GM12878 (cell line): ENCODE data around the gene SLC25A13. TPM values are rescaled to one million over a fixed set of nuclear protein-coding genes. Genes with fewer than 3 reads are reported as not detected.

Source experiments
- ATAC-seq: fragments of 200-7000 bp; cut with Tn5 transposase; 3 replicates; pipeline ENCODE4 v1.9.1; 2020; ENCODE audit warnings: mild to moderate bottlenecking, moderate library complexity
- Bru-seq: library from RNA; stranded (reverse); fragments of 400-500 nt; gene quantifications from one replicate; lab custom pipeline; 2021; lab: Mats Ljungman, UMichigan
- BruChase-seq, 2 experiments: library from RNA; stranded (reverse); fragments of 400-500 nt; gene quantifications; one replicate each; lab custom pipeline; 2021; lab: Mats Ljungman, UMichigan
- BruUV-seq: library from RNA; stranded (reverse); fragments of 400-500 nt; replicated peaks from 2 replicates; lab custom pipeline; 2021; lab: Mats Ljungman, UMichigan
- CTCF ChIA-PET: fragments of 300-600 bp; sonication (Branson Sonifier 250); formaldehyde crosslinking; extraction: SDS; loops from one replicate; lab custom pipeline; 2021; ENCODE audit warnings: inconsistent platforms; lab: Yijun Ruan, JAX
- POLR2A ChIA-PET: fragments of 350-600 bp; formaldehyde crosslinking; extraction: SDS; loops from one replicate; lab custom pipeline; 2021; ENCODE audit warnings: inconsistent platforms; lab: Charles Lee
- RAD21 ChIA-PET: fragments of 300-600 bp; sonication (Branson Sonifier 250); formaldehyde crosslinking; loops from one replicate; lab custom pipeline; 2023; ENCODE audit warnings: antibody characterized with exemption; ENCODE audit not compliant: unreplicated experiment; lab: Charles Lee
- SMC1A ChIA-PET: fragments of 300-600 bp; sonication (Branson Sonifier 250); formaldehyde crosslinking; loops from one replicate; lab custom pipeline; 2023; ENCODE audit not compliant: unreplicated experiment, uncharacterized antibody; lab: Charles Lee
- DNase-seq: peaks from one replicate; pipeline ENCODE4 v3.0.0-alpha.2; 2011; ENCODE audit warnings: low read depth, low spot score
- FAIRE-seq: peaks from 3 replicates; lab custom pipeline; 2011; peaks lifted over from hg19 to GRCh38; lab: Jason Lieb, UNC
- H2AFZ ChIP-seq: 2 replicates; pipeline ENCODE4 v1.6.0; 2011; ENCODE audit warnings: low read depth, low read length, control low read depth; ENCODE audit not compliant: control insufficient read depth
- H3K27ac ChIP-seq: 2 replicates; pipeline ENCODE4 v1.5.1; 2011; ENCODE audit warnings: control low read depth; ENCODE audit not compliant: control insufficient read depth, insufficient read depth
- H3K27me3 ChIP-seq, 2 experiments: replicated peaks in 1 of 2; 2 replicates each; pipeline versions ENCODE4 v1.6.0 to v1.6.1; 2011; ENCODE audit warnings: low read length in 1 of 2; ENCODE audit not compliant: control insufficient read depth in 2 of 2, insufficient read depth in 2 of 2
- H3K36me3 ChIP-seq, 2 experiments: 2 replicates each; pipeline ENCODE4 v1.5.1; 2011; ENCODE audit warnings: low read length in 1 of 2; ENCODE audit not compliant: control insufficient read depth in 2 of 2, insufficient read depth in 2 of 2
- H3K4me1 ChIP-seq: 2 replicates; pipeline ENCODE4 v1.6.1; 2011; ENCODE audit warnings: mild to moderate bottlenecking, low read length, moderate library complexity, mixed read lengths; ENCODE audit not compliant: control insufficient read depth, insufficient read depth
- H3K4me2 ChIP-seq: 2 replicates; pipeline ENCODE4 v1.6.0; 2011; ENCODE audit warnings: control low read depth; ENCODE audit not compliant: control insufficient read depth, insufficient read depth
- H3K4me3 ChIP-seq: fragments of 200-600 bp; sonication (generic); 2 replicates; pipeline ENCODE4 v1.5.1; 2016
- H3K79me2 ChIP-seq: 2 replicates; pipeline ENCODE4 v1.6.0; 2011; ENCODE audit warnings: low read length; ENCODE audit not compliant: control insufficient read depth, insufficient read depth
- H3K9ac ChIP-seq: 2 replicates; pipeline ENCODE4 v1.8.0; 2011; ENCODE audit warnings: low read length, control low read depth, mixed read lengths; ENCODE audit not compliant: control insufficient read depth, insufficient read depth
- H3K9me3 ChIP-seq: replicated peaks from 3 replicates; pipeline ENCODE4 v1.5.1; 2011; ENCODE audit warnings: mild to moderate bottlenecking, low read length; ENCODE audit not compliant: control insufficient read depth, insufficient read depth
- H4K20me1 ChIP-seq: 2 replicates; pipeline ENCODE4 v1.6.0; 2011; ENCODE audit not compliant: control insufficient read depth, insufficient read depth
- ETV6 ChIP-seq, 2 experiments: fragments of 450-650 bp in 1 of 2; IDR thresholded peaks in 1 of 2; conservative IDR thresholded peaks in 1 of 2; 2 replicates each; pipeline ENCODE4 v1.6.1; 2014; ENCODE audit warnings: antibody characterized with exemption in 1 of 2, borderline replicate concordance in 1 of 2, low read depth in 1 of 2, mild to moderate bottlenecking in 1 of 2, moderate library complexity in 1 of 2
- FOXK2 ChIP-seq: fragments of 450-650 bp; IDR thresholded peaks from 2 replicates; pipeline ENCODE4 v1.6.1; 2017; ENCODE audit warnings: mild to moderate bottlenecking, moderate library complexity
- IKZF2 ChIP-seq, 2 experiments: fragments of 450-650 bp; IDR thresholded peaks; 2 replicates each; pipeline ENCODE4 v1.6.1; 2017; ENCODE audit warnings: mild to moderate bottlenecking in 2 of 2, moderate library complexity in 2 of 2
- WGBS: methylation state at CpG from one replicate; pipeline ENCODE4 v1.1.6; 2016; ENCODE audit warnings: low lambda C conversion rate; ENCODE audit not compliant: insufficient replicate concordance, insufficient coverage; ENCODE audit errors: missing lambda C conversion rate; 5-methylcytosine and 5-hydroxymethylcytosine counted together
- in situ Hi-C: fragments of 300-500 bp; cut with MboI; formaldehyde crosslinking; loops from 9 replicates; pipeline ENCODE4 v1.14.3; 2018; ENCODE audit warnings: mixed read lengths
- intact Hi-C: fragments of 100-400 bp; cut with micrococcal nuclease; formaldehyde crosslinking; loops from one replicate; pipeline ENCODE4 v1.14.2; 2022; ENCODE audit not compliant: unreplicated experiment
- long read RNA-seq, 2 experiments: library from polyadenylated mRNA; unstranded; transcript quantifications; one replicate each; pipeline ENCODE4 v2.0.0, GENCODE V29; 2019 to 2020
- polyA minus RNA-seq, 3 experiments: library from RNA; depleted of rRNA, polyadenylated mRNA; stranded (reverse); fragments of >200 nt; gene quantifications; 2 replicates each; pipeline ENCODE4 v1.2.3, GENCODE V29; 2011
- polyA plus RNA-seq, 11 experiments: library from polyadenylated mRNA; depleted of rRNA in 4 of 11; unstranded in 6 of 11; stranded (reverse) in 5 of 11; fragments of >200 nt; fragmentation: Nextera tagmentation in 4 of 11; fragmentation: Illumina TruSeq in 1 of 11; extraction: Ambion mirVana in 4 of 11; extraction: Trizol in 1 of 11; gene quantifications; 1 replicate in 1 of 11; 2 replicates in 10 of 11; pipeline versions ENCODE4 v1.2.1 to v1.2.3, GENCODE V29; 2011 to 2016; ENCODE audit warnings: inconsistent platforms in 2 of 11, missing spikeins in 2 of 11, low read depth in 1 of 11
- total RNA-seq, 4 experiments: library from RNA; depleted of rRNA in 3 of 4; stranded (reverse); fragments of >200 nt in 3 of 4; fragmentation: Illumina TruSeq in 1 of 4; extraction: Trizol in 1 of 4; gene quantifications; 2 replicates each; pipeline versions ENCODE4 v1.2.1 to v1.2.3, GENCODE V29; 2013 to 2021
- TF ChIP-seq, protein P1 (sequence below): fragments of 450-650 bp; IDR thresholded peaks from 2 replicates; pipeline ENCODE4 v1.6.1; 2017; ENCODE audit warnings: mild to moderate bottlenecking, moderate library complexity
- TF ChIP-seq, protein P2 (sequence below): fragments of 450-650 bp; formaldehyde crosslinking; IDR thresholded peaks from 2 replicates; pipeline ENCODE4 v1.5.0; 2022; ENCODE audit warnings: mild to moderate bottlenecking, missing genetic modification characterization
- TF ChIP-seq, protein P3 (sequence below): IDR thresholded peaks from 2 replicates; pipeline ENCODE4 v1.6.1; 2011; ENCODE audit warnings: low read depth, mild to moderate bottlenecking, low read length, moderate library complexity, borderline replicate concordance; ENCODE audit errors: extremely low read depth

Gene SLC25A13
- 80.1 and 81.8 TPM in 2 replicates for total RNA-seq (2013; cell fraction: nucleolus; rRNA removed)
- 18.6 and 19.1 TPM in 2 replicates for total RNA-seq (2014; rRNA removed)
- 21.2 and 23.0 TPM in 2 replicates for total RNA-seq (2014; rRNA removed; fragmentation: Illumina TruSeq; extraction: Trizol)
- 22.2 and 24.0 TPM in 2 replicates for total RNA-seq (2021)
- polyA plus RNA-seq (2011; ENCODE audit: low read depth) = 9.3 TPM
- polyA plus RNA-seq (2011; rRNA removed) = 24.3 and 30.1 TPM in 2 replicates
- 12.0 and 12.7 TPM in 2 replicates for polyA plus RNA-seq (2011; cell fraction: cytosol; rRNA removed)
- polyA plus RNA-seq (2011; cell fraction: nucleus; rRNA removed) = 24.2 and 24.4 TPM in 2 replicates
- polyA plus RNA-seq (2012) = 9.6 and 9.9 TPM in 2 replicates
- 18.0 and 24.9 TPM in 2 replicates for polyA plus RNA-seq (2014; fragmentation: Illumina TruSeq; extraction: Trizol)
- 1 to 10 TPM; 7.0 to 7.4 TPM for polyA plus RNA-seq (2014; fragmentation: Nextera tagmentation; extraction: Ambion mirVana)
- polyA plus RNA-seq (2014; rRNA removed) = 15.6 and 16.3 TPM in 2 replicates
- polyA plus RNA-seq (2016; fragmentation: Nextera tagmentation; extraction: Ambion mirVana) = 10 to 100 TPM; 17.2 to 24.7 TPM
- 18.2 and 20.3 TPM in 2 replicates for polyA minus RNA-seq (2011; rRNA and poly(A)+ RNA removed)
- polyA minus RNA-seq (2011; cell fraction: cytosol; rRNA and poly(A)+ RNA removed) = 7.3 and 13.5 TPM in 2 replicates
- 15.5 and 28.2 TPM in 2 replicates for polyA minus RNA-seq (2011; cell fraction: nucleus; rRNA and poly(A)+ RNA removed)
- percentile 77 among the genes with signal in this experiment for Bru-seq, nascent RNA
- BruChase-seq, experiment 1, labeled RNA remaining after a 6-hour chase = percentile 67 among the genes with signal in this experiment
- BruChase-seq, experiment 2, labeled RNA remaining after a 2-hour chase = percentile 69 among the genes with signal in this experiment
- long read RNA-seq, experiment 1, transcript SLC25A13-201 (18 exons, 3,136 nt) = major isoform, 12 of 16 reads
- long read RNA-seq, experiment 1, partial matches to known transcripts = 1 of 16 reads
- long read RNA-seq, experiment 1, other reads (novel, unspliced or antisense) = 3 of 16 reads
- long read RNA-seq, experiment 2, transcript SLC25A13-201 (18 exons, 3,136 nt) = major isoform, 14 of 49 reads
- long read RNA-seq, experiment 2, partial matches to known transcripts = 16 of 49 reads
- long read RNA-seq, experiment 2, other reads (novel, unspliced or antisense) = 19 of 49 reads

DNA sequence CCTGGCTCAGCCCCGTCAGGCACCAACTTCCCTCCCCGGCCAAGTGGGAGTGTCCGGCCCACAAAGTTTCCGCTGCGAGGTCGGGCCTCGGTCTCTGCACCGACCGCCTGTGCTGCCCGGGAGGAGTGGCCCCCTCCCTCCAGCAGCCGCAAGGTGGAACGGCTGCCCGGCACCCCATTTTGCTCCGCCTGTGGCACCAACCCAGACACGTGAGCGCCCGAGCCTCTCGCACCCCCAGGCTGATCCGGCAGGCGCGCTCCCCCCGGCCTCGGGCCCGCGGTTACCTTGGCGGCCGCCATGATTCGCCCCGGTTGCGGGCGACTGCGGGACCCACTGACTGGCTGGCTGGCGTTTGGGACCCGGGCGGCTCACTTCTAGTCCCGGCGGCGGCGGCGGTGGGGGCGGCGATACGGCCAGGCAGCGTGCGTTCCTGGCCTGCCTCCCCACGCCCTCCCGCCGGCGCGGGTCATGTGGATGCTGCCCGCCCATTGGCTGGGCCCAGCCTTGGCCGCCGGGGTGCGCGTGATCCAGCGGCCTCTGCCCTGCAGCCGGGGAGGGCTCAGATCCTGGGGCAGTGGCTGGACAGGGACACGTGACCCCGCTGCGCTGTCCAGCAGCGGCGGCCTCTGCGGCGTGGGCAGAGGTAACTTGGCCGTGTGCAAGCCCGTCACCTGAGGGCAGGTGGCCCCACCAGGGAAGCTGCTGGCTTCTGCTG, at the start of gene SLC25A13:
Gene SLC25A13 (minus strand): TSS at position 441 of the 715 bp plus-strand sequence. CDS start 142 bp downstream, at position 299.
- in situ Hi-C loops = no loop called here
- TF ChIP-seq, protein P1, sequence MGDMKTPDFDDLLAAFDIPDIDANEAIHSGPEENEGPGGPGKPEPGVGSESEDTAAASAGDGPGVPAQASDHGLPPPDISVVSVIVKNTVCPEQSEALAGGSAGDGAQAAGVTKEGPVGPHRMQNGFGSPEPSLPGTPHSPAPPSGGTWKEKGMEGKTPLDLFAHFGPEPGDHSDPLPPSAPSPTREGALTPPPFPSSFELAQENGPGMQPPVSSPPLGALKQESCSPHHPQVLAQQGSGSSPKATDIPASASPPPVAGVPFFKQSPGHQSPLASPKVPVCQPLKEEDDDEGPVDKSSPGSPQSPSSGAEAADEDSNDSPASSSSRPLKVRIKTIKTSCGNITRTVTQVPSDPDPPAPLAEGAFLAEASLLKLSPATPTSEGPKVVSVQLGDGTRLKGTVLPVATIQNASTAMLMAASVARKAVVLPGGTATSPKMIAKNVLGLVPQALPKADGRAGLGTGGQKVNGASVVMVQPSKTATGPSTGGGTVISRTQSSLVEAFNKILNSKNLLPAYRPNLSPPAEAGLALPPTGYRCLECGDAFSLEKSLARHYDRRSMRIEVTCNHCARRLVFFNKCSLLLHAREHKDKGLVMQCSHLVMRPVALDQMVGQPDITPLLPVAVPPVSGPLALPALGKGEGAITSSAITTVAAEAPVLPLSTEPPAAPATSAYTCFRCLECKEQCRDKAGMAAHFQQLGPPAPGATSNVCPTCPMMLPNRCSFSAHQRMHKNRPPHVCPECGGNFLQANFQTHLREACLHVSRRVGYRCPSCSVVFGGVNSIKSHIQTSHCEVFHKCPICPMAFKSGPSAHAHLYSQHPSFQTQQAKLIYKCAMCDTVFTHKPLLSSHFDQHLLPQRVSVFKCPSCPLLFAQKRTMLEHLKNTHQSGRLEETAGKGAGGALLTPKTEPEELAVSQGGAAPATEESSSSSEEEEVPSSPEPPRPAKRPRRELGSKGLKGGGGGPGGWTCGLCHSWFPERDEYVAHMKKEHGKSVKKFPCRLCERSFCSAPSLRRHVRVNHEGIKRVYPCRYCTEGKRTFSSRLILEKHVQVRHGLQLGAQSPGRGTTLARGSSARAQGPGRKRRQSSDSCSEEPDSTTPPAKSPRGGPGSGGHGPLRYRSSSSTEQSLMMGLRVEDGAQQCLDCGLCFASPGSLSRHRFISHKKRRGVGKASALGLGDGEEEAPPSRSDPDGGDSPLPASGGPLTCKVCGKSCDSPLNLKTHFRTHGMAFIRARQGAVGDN = peak; percentile 86; the same call in 1 of the 2 replicates
- TF ChIP-seq ETV6 (conservative IDR thresholded peaks at IDR 0.05 in 1 of 2, IDR thresholded peaks at IDR 0.05 in 1 of 2; ENCODE audit: borderline replicate concordance in 1 of 2, low read depth in 1 of 2) (0 out of 4 replicates have a peak, but pooled peaks of 1 of the 2 experiments have one; percentile 14), FOXK2 (0 out of 2 replicates have a peak, but pooled peaks have one; percentile 5), IKZF2 (IDR thresholded peaks at IDR 0.05) (no peak; a peak in 1 of 4 replicates)
- TF ChIP-seq, protein P2, sequence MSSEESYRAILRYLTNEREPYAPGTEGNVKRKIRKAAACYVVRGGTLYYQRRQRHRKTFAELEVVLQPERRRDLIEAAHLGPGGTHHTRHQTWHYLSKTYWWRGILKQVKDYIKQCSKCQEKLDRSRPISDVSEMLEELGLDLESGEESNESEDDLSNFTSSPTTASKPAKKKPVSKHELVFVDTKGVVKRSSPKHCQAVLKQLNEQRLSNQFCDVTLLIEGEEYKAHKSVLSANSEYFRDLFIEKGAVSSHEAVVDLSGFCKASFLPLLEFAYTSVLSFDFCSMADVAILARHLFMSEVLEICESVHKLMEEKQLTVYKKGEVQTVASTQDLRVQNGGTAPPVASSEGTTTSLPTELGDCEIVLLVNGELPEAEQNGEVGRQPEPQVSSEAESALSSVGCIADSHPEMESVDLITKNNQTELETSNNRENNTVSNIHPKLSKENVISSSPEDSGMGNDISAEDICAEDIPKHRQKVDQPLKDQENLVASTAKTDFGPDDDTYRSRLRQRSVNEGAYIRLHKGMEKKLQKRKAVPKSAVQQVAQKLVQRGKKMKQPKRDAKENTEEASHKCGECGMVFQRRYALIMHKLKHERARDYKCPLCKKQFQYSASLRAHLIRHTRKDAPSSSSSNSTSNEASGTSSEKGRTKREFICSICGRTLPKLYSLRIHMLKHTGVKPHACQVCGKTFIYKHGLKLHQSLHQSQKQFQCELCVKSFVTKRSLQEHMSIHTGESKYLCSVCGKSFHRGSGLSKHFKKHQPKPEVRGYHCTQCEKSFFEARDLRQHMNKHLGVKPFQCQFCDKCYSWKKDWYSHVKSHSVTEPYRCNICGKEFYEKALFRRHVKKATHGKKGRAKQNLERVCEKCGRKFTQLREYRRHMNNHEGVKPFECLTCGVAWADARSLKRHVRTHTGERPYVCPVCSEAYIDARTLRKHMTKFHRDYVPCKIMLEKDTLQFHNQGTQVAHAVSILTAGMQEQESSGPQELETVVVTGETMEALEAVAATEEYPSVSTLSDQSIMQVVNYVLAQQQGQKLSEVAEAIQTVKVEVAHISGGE (CRISPR knock-in tag) = peak; percentile 23; the same call in 1 of the 2 replicates
- TF ChIP-seq, protein P3, sequence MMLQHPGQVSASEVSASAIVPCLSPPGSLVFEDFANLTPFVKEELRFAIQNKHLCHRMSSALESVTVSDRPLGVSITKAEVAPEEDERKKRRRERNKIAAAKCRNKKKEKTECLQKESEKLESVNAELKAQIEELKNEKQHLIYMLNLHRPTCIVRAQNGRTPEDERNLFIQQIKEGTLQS = peak; percentile 35; the same call in 1 of the 2 replicates

More for the DNA sequence above, at the start of gene SLC25A13:
- ChIA-PET CTCF (no interaction called here), RAD21 (no interaction called here), SMC1A (no interaction called here), POLR2A (no interaction called here)
- ATAC-seq (peak; percentile 93), FAIRE-seq (no peak), DNase-seq (peak; percentile 40)
- under 1% methylated on average over 61 of the region's 66 CpGs for WGBS
- TSS peak; percentile 85 for BruUV-seq
- Histone ChIP-seq H3K4me1 (peaks cover 12% of the 10 kb centered on the region), H3K4me2 (peak within 1 kb of the TSS; percentile 77), H3K9me3 (no peaks in the 10 kb centered on the region; the same call in 1 of the 3 replicates), H2AFZ (peak within 1 kb of the TSS; percentile 73), H4K20me1 (no peaks in the 10 kb centered on the region), H3K27ac (peak within 1 kb of the TSS; percentile 89), H3K27me3 (no peaks in the 10 kb centered on the region), H3K36me3 (no peaks in the 10 kb centered on the region), H3K79me2 (peaks cover 25% of the 10 kb centered on the region), H3K4me3 (peak within 1 kb of the TSS; percentile 82), H3K9ac (peak within 1 kb of the TSS; percentile 95)
- intact Hi-C loops = loop anchor here (10.0 kb wide), 1 partner anchor 383 kb away; the partner anchor contains the start of gene SEM1
